SH-SY5Y (cell line): ENCODE results near the gene PLD4.

ENCODE experiments used
- GATA2 ChIP-seq: IDR thresholded peaks from 2 replicates; pipeline ENCODE4 v1.6.1; 2011; ENCODE audit warnings: mild to moderate bottlenecking, low read depth, low read length
- GATA3 ChIP-seq: IDR thresholded peaks from 2 replicates; pipeline ENCODE4 v1.6.1; 2011; ENCODE audit warnings: low read depth, mild to moderate bottlenecking, low read length, moderate library complexity

DNA sequence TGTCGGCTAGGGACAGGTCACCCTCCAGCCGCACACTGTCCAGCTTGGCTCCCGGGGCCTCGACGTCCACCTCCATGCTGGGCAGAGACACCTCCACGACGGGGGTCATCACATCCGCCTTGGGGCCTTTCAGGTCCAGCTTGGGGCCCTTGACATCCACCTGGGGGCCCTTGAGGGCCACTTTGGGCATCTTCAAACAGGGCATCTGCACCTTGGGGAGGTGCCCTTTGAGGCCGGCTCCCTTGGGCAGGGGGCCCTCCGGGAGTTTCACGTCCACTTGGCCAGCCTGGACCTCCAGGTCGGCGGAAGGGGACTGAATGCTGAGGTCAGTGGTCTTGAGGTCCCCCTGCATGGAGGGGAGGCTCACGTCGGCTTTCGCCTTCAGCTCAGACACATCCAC is 17.9 kb downstream of the PLD4 start:
- no peak for TF ChIP-seq GATA2
- no peak for TF ChIP-seq GATA3
